Right lobe of liver (tissue), 4 donors: ENCODE data around the gene ANKEF1.

Experiments used
- CTCF ChIP-seq, 4 donors: fragments of 200-600 bp in 3 of 4; fragments of 450-650 bp in 1 of 4; IDR thresholded peaks; one replicate each; pipeline versions ENCODE4 v1.5.1 to v1.8.0; 2016 to 2022; ENCODE audit warnings: antibody characterized with exemption in 4 of 4, mild to moderate bottlenecking in 2 of 4
- POLR2A ChIP-seq: fragments of 450-650 bp; IDR thresholded peaks from one replicate; pipeline ENCODE4 v1.6.1; 2017; ENCODE audit warnings: antibody characterized with exemption, mild to moderate bottlenecking
- donor health status: DM: no; HTN: no; CAD: no.
- donor health status: DM: no; HTN: no; CAD: no.
- donor health status: DM: no; HTN: yes; CAD: no.

GRCh38 chr20:9996944-9997343 lies 37.8 kb upstream of the ANKEF1 start:
- TF ChIP-seq CTCF (IDR thresholded peaks at IDR 0.05), result no peak
- no peak for TF ChIP-seq POLR2A
